C4-2B (cell line): ENCODE data around the gene HMGN2.

Experiments used
- ZFX ChIP-seq: fragments of 450-650 bp; IDR thresholded peaks from 2 replicates; pipeline ENCODE4 v1.6.1; 2017
- TF ChIP-seq, protein P1 (sequence below): fragments of 450-650 bp; conservative IDR thresholded peaks from 2 replicates; pipeline ENCODE4 v1.5.1; 2017; ENCODE audit warnings: mild to moderate bottlenecking

DNA sequence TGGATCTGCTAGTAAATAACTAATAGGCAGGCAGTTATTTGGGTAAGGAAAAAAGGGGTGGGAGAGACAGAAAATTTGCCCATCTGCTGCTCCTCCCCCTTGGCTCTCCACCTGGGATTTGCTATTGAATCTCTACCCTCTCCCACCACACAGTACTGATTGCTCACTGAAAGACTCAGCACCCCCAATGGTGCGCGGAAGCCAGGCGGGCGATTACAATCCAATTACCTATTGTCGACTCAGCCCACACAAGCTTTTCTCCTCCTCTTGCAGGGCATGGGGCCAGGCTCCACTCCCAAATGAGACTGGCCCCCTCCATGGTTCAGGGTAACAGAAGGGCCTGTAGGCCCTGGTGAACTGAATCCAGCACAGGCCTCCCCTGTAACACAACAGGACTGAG is 2.7 kb upstream of the HMGN2 start:
- TF ChIP-seq, protein P1, sequence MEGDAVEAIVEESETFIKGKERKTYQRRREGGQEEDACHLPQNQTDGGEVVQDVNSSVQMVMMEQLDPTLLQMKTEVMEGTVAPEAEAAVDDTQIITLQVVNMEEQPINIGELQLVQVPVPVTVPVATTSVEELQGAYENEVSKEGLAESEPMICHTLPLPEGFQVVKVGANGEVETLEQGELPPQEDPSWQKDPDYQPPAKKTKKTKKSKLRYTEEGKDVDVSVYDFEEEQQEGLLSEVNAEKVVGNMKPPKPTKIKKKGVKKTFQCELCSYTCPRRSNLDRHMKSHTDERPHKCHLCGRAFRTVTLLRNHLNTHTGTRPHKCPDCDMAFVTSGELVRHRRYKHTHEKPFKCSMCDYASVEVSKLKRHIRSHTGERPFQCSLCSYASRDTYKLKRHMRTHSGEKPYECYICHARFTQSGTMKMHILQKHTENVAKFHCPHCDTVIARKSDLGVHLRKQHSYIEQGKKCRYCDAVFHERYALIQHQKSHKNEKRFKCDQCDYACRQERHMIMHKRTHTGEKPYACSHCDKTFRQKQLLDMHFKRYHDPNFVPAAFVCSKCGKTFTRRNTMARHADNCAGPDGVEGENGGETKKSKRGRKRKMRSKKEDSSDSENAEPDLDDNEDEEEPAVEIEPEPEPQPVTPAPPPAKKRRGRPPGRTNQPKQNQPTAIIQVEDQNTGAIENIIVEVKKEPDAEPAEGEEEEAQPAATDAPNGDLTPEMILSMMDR, result no peak
- no peak for TF ChIP-seq ZFX
